Measurements from ENCODE around the gene NEURL1. TPM values are rescaled to one million over a fixed set of nuclear protein-coding genes. Genes with fewer than 3 reads are reported as not detected.
A peak's percentile ranks its signal among the peaks of the same experiment; 100 is the strongest.

Gene NEURL1
- total and polyA plus RNA-seq, 8 donors, result 11.0 to 69.9 (median 18.6) TPM

GRCh38 chr10:103497161-103497915 lies 3.8 kb downstream of the NEURL1 start:
- no peak for TF ChIP-seq CTCF (IDR thresholded peaks at IDR 0.05)
- Histone ChIP-seq H3K36me3 (no peaks in the 10 kb centered on the region), H3K9me3 (no peaks in the 10 kb centered on the region), H3K27ac (peak overlapping the region in 2 of 4 donors; percentile 12 to 19), H3K27me3 (no peaks in the 10 kb centered on the region), H3K4me3 (no peak overlapping the region), H3K4me1 (no peaks in the 10 kb centered on the region)
- WGBS, 2 donors, result 55 to 62% methylated on average over 8 of the region's 8 CpGs
- ATAC-seq (no peak), DNase-seq (no peak), FAIRE-seq (no peak)
- intact Hi-C loops (cut with DNase I), result no loop called here

GRCh38 chr10:103498936-103499638 lies 5.6 kb downstream of the NEURL1 start:
- Histone ChIP-seq H3K9me3 (no peaks in the 10 kb centered on the region), H3K27me3 (no peaks in the 10 kb centered on the region), H3K36me3 (no peaks in the 10 kb centered on the region), H3K4me1 (peaks cover 2 to 3% (median 3%) of the 10 kb centered on the region in 3 donors), H3K27ac (no peak overlapping the region), H3K4me3 (no peak overlapping the region)
- no peak for ATAC-seq
- TF ChIP-seq CTCF (IDR thresholded peaks at IDR 0.05), result no peak
- FAIRE-seq, result no peak
- DNase-seq, result no peak
- intact Hi-C loops (cut with DNase I), result no loop called here
- WGBS, 2 donors, result 62 to 70% methylated on average over 5 of the region's 5 CpGs

DNA sequence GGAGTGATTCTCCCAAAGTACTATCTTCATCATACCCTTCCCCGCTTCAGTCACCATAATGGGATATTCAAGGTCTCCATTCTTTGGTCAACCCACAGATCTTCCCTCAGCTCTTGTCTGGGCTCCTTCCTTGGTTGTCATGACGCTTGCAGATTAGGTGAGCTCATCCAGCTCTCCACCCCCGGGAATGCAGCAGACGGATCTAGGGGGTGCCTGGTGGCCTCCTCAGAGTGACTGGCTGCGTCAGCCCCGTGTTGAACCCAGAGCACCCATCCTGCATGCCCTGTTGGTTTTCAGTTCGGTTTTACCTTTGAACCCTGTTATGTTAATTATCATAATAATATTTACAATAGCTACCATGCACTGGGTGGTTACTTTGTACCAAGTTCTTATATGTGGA lies 6.4 kb downstream of the NEURL1 start:
- WGBS, 2 donors, result 53 to 67% methylated on average over 7 of the region's 7 CpGs
- intact Hi-C loops (cut with DNase I), result no loop called here
- H3K4me1 ChIP-seq, result peaks cover 4 to 11% (median 9%) of the 10 kb centered on the region in 3 donors
- H3K27ac ChIP-seq, result no peak overlapping the region
- no peaks in the 10 kb centered on the region for H3K9me3 ChIP-seq
- FAIRE-seq (no peak), DNase-seq (peak in 1 of 6 donors; percentile 42), ATAC-seq (no peak)
- no peak for TF ChIP-seq CTCF (IDR thresholded peaks at IDR 0.05)
- H3K4me3 ChIP-seq, result no peak overlapping the region
- no peaks in the 10 kb centered on the region for H3K27me3 ChIP-seq
- H3K36me3 ChIP-seq, result no peaks in the 10 kb centered on the region

DNA sequence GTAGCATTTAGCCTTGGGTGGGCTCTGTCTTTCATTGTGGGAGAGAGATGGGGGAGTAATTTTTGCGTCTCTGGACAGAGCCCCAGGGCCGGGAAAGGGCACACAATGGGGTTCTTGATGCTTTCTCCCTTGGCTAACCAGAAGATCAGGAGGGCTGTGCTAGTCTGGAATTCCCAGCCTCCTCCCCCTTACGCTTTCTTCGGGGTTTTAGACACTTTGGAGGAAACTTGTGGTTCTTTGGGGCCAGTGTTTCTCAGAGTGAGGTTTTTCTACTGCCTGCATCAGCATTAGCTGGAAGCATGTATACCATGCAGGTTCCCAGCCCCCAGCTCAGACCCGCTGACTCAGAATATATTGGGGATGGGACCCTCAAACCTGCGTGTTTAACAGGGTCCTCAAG lies 7.0 kb downstream of the NEURL1 start:
- intact Hi-C loops (cut with DNase I), result no loop called here
- FAIRE-seq, result no peak
- H3K27me3 ChIP-seq, result no peaks in the 10 kb centered on the region
- peak in 1 of 6 donors; percentile 12 for DNase-seq
- H3K4me1 ChIP-seq, result peaks cover 7 to 11% (median 9%) of the 10 kb centered on the region in 3 donors
- WGBS, 2 donors, result 70 to 79% methylated on average over 6 of the region's 6 CpGs
- TF ChIP-seq CTCF (IDR thresholded peaks at IDR 0.05), result no peak
- ATAC-seq, result no peak
- no peaks in the 10 kb centered on the region for H3K36me3 ChIP-seq
- H3K4me3 ChIP-seq, result no peak overlapping the region
- H3K27ac ChIP-seq, result peak overlapping the region in 2 of 4 donors; percentile 27 to 33
- no peaks in the 10 kb centered on the region for H3K9me3 ChIP-seq

- TF ChIP-seq CTCF (IDR thresholded peaks at IDR 0.05), result no peak
Observed at GRCh38 chr10:103501186-103501585, 7.7 kb downstream of the NEURL1 start.

More at GRCh38 chr10:103501186-103501585, 7.7 kb downstream of the NEURL1 start:
- Histone ChIP-seq H3K4me3 (no peak overlapping the region), H3K4me1 (peaks cover 9 to 14% (median 11%) of the 10 kb centered on the region in 3 donors), H3K36me3 (no peaks in the 10 kb centered on the region), H3K9me3 (no peaks in the 10 kb centered on the region), H3K27ac (peak overlapping the region in 1 of 4 donors; percentile 27), H3K27me3 (no peaks in the 10 kb centered on the region)
- ATAC-seq (no peak), FAIRE-seq (no peak), DNase-seq (peak in 2 of 6 donors; percentile 6 to 21)
- intact Hi-C loops (cut with DNase I), result no loop called here
- WGBS, 2 donors, result 79 to 93% methylated on average over 3 of the region's 3 CpGs

Data from pancreas (tissue), 10 donors.